ENCODE data around the gene RASAL2. TPM values are rescaled to one million over a fixed set of nuclear protein-coding genes. Genes with fewer than 3 reads are reported as not detected.

RASAL2 gene
- polyA plus RNA-seq, 3 donors, result 18.5 to 21.8 (median 19.9) TPM

DNA sequence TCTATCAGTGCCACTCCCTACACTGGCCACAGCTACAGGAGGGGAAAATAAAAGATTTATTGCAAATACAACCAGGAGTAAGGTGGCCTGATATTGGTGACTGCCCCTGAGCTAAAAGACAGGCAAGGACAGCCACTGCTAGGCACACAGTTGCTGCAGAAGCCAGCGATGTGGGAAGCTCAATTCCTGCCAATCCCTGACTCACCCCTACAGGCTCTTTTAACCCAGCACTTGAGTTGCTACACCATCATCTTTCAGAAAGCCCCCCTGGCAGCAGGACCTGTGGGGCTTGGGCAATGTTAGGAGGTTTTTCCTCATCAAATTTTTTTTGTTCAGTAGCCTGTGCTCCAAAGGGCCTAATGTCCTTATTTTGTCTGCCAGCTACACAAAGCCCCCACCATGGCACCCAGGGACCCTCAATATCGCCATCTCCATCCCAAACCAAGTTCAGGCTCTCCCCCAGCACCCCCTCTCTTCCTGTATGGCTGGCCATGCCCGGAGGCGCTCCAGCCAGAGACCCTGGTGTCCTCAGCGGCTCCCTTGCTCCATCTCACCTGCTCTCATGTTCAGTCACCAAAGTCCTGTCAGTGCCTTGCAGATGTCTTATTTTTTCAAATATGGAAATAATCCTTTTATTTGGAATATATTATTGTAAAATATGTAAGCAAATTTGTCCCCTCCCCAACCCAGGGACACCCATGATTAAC, 389.5 kb downstream of the RASAL2 start:
- no peak for DNase-seq (ENCODE audit: low read depth in 3 of 3, low spot score in 2 of 3)

DNA sequence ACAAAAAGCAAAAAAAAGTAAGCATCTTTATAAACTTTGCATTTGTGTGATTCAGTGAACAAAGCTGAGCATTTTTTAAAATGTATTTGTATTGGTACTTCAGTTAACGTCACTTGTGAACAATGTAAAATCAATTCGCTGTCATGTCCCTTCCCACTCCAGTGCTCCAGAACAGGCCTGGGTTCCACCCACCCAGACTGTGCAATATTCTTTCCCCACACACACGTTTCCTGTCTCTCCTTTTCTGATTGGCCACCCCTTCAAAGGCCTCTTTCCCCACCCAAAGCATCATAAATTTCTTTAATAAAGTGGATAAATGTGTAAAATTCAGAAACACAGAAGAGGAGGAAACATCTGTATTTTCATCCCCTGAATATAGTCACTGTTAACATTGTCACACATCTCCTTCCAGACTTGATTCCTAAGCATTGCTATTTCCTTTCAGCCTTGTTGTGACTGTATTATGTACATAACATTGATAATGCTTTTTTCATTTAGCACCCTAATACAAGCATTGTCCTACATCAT, 390.9 kb downstream of the RASAL2 start:
- no peak for DNase-seq (ENCODE audit: low read depth in 3 of 3, low spot score in 2 of 3)

DNA sequence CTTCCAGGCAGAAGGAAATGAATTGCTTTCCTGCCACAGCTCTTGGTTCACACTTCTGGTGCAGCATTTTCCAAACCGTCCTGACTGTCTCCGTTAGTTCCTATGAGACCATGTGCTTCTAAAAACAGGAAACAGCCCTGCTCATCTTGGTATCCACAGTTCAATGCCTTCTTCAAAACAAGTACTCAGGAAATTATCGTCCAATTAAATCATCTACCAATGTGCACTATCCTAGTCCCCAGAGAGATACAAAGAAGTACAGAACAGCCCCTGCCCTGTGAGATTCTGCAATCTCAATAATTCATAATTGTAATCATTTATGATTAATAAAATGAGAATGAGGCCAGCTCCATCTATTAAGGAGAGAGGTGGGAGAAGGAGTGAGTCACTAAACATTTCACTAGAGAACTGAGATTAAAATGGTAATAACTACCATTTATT, 391.7 kb downstream of the RASAL2 start:
- DNase-seq (ENCODE audit: low read depth in 3 of 3, low spot score in 2 of 3), result no peak

DNA sequence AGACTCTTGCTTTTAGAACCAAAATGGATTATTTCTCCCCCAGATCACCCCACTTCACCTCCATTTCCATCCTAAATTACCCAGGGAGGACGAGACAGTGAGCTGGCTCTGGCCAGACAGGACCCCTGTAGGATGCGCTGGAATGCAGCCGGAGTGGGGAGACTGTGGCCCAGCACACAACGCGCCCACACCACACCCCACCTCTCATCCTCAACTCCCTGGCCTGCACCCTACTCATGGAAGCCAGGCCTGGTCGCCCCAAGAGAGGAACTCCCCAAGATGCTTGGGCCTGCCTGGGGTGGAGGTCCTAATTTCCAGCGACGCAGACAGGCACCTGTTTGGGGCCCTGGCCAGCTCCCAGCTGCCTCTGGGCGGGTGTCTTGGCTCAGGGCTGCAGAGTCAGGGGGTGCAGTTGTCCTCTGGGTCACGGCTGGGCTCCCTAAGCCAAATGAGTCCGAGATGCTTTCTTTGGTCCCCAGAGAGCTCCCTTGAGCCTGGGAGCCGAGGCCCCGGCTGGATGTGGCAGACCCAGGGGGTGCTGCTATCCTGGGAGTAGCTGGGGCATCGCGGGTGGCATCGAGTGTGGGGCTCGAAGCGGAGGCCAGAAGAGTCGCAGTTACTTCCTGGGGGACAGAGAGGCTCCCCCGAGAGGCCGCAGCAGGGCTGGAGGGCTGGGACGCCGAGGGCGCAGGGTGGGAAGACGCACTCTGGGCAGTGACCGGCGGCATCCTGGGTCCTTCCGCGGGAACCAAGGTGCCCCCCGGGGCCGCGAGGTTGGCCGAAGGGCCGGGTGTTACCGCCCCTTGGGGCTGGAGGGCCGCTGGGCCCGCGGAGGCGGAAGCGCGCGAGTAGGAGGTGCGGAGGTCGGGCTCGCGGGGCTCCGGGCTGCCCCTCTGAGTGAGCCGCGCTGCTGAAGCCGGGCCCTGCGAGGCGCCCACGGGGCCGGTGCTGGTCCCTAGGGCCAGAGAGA, 392.5 kb downstream of the RASAL2 start:
- DNase-seq (ENCODE audit: low read depth in 3 of 3, low spot score in 2 of 3), result no peak

DNA sequence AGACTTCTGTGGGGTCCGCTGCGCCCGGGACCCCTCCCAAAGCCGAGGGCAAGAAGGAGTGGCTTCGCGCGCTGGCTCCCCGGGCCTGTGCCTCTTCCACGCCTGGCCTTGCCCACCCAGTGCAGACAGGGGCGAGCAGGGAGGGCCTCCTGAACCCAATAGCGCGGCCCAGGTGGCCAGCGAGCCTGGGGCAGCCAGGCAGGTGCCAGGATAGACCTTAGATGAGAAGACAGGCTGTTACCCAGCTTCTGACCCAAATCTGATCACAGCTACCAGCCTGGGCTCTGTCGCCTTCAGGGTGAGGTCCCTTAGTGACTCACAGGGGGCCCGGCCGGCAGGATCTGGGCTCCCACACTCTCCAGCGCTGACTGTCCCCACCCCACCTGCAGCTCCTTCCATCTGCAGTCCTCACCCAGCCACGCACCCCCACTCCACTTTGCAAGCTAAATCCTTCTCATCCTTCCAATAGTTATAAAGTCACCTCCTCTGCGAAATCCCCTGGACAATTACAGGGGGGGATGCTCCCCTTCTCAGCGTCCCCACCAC, 393.2 kb downstream of the RASAL2 start:
- DNase-seq (ENCODE audit: low read depth in 3 of 3, low spot score in 2 of 3), result no peak

DNA sequence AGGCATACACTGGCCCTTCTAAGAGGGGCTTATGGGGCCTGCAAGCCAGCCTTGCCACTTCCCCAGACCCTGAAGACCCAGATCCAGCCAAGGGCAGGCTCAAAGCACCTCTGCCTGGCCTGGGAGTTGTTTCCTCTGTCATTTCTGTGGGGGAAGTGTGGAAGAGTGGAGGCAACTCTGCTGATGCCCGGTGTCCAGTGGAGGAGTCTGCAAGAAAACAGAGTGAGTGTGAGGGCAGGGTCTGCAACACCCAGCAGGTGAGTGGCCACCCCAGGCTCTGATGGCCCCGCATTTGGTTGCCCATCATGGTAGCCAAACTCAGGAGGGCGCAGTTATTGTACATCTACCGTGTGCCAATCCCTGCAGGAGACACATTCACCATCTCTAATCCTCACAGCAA, 394.5 kb downstream of the RASAL2 start:
- DNase-seq (ENCODE audit: low read depth in 3 of 3, low spot score in 2 of 3), result no peak

DNA sequence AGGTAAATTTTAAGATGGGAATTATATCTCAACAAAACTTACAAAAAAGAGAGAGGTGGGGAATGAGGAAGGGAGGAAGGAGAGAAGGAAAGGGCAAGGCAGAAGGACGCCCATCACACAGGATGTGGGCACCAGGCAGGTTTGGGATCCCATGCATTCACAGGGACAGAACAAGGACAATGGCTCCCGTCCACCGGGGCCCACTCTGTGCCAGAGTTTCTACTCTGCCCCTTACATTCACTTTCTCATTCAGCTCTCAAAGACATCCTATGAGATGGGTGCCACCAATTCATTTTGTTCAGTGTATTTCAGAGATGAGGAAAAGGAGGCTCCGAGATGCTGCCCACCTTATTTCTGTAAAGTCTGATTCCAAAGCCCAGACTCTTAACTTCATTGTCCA, 395.5 kb downstream of the RASAL2 start:
- no peak for DNase-seq (ENCODE audit: low read depth in 3 of 3, low spot score in 2 of 3)

DNA sequence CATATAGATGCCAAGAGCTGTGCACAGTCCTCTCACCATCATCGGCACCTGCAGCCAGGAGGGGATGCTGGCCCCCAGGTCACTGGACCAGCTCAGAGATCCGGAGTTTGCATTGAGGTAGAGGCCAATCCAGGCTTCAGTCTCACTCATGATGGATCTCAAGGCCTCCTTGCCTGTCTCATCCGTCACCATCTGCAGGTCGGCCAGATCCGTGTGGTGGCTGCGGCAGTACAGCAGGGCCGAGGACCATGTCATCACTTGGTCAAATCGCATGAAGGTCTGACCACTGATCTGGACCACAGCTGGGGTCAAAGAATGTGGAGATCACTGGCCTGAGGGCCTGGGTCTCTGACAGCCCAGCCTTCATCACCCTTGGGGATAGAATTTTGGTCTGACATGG, 396.2 kb downstream of the RASAL2 start:
- no peak for DNase-seq (ENCODE audit: low read depth in 3 of 3, low spot score in 2 of 3)

DNA sequence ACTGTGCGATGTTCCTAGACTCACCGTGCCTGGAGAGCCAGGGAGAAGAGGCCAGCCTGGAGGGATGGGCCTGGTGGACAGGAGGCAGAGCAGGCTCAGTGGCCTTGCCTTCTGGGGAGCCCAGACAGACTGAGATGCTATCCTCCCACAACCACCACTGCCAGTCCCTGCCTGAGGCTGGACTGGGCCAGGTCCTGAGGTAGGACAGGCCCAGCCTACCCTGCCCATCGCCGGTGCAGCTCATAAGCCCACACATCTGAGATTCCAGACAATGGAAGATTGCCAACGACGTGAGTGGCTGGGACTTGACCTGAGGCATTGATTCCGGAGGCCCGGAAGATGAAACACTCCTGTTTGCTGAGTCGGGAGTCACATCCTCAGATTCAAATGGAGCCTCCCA, 397.1 kb downstream of the RASAL2 start:
- DNase-seq (ENCODE audit: low read depth in 3 of 3, low spot score in 2 of 3), result no peak

DNA sequence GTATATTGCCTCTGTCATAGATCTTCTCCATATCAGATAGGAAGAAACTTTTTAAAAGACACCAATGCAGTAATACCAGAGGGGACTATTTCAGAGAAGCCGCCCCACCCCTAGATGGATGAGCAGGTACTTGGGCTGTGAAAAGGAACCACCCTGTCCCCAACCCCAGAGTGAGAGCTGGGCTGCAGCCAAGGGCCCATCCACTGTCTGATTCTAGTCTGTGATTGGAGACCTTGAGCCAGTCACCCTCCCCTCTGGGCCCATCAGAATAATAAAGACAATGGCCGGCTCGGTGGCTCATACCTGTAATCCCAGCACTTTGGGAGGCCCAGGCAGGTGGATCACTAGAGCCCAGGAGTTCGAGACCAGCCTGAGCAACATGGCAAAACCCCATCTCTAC, 397.8 kb downstream of the RASAL2 start:
- no peak for DNase-seq (ENCODE audit: low read depth in 3 of 3, low spot score in 2 of 3)

DNA sequence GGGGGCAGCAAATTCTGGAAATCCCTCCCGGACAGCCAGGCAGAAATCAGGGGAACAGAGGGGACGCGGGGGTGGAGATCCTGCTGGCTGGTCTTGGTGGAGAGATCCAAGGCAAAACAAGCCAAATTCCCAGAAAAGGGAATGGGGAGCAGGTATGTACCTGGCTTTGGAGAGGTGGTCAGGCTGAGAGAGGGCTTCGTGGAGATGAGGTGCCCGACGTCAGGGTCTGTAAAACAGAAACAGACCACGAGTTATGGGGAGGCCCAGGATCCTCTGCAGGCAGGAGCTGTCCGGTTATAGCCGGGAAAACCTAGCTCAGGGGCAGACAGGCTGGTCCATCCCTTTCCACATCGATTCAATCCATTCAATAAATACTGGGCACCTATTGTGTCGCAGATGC, 398.4 kb downstream of the RASAL2 start:
- DNase-seq (ENCODE audit: low read depth in 3 of 3, low spot score in 2 of 3), result no peak

DNA sequence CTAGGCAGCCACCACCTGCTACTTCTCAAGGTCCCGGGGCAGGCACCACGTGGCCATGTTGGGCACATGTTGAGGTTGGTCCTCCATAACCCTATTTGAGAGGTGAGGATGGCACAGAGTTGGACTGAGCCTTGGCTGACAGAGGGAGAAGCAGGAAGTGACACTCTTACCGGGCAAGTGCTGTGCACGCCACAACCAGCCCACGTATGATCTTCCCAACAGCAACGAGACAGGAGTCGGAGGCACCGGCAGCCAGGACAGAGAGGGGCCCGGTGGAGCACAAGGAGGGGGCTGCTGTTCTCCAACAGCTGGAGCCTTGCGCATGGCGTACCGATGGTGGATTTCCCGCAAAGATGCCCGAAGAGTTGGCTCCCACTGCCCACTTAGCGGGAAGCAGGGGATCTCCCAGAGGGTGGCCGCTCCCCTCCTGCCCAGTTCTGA, 399.4 kb downstream of the RASAL2 start:
- no peak for DNase-seq (ENCODE audit: low read depth in 3 of 3, low spot score in 2 of 3)

DNA sequence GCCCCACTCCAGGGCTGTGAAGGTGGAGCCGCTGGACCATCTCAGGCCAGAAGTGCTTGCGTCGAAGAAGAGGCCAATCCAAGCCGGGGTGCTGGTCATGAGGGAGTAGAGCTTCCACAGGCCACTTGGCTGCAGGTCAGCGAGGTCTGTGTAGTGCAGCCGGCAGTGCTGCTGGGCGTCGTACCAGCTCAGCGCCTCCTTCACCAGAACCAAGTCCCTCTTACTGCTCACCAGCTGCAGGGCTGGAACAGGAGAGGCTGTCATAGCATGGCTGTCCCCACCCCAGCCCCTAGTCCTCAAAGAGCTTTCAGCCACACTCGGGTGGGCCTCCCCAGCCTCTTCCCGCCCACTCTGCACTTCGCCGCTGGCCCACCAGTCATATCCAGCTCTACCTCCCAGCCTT, 400.7 kb downstream of the RASAL2 start:
- no peak for DNase-seq (ENCODE audit: low read depth in 3 of 3, low spot score in 2 of 3)

DNA sequence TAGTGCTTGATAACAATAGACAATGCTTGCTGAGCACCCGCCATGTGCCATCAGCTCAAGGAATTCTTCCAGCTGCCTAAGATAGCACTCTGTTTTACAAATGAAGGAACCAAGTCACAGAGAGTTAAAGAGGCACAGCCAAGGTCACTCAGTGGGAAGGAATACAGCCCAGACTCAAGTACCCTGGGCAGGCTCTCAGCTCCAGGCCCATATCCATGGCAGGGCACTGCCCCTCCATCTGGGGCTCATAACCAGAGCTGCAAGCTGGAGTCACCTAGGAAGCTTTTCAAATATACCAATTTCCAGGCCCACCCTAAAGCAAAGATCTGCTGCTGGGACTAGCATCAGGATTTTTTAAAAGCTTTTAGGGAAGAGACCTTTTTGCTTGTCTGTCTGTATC, 401.3 kb downstream of the RASAL2 start:
- no peak for DNase-seq (ENCODE audit: low read depth in 3 of 3, low spot score in 2 of 3)

DNA sequence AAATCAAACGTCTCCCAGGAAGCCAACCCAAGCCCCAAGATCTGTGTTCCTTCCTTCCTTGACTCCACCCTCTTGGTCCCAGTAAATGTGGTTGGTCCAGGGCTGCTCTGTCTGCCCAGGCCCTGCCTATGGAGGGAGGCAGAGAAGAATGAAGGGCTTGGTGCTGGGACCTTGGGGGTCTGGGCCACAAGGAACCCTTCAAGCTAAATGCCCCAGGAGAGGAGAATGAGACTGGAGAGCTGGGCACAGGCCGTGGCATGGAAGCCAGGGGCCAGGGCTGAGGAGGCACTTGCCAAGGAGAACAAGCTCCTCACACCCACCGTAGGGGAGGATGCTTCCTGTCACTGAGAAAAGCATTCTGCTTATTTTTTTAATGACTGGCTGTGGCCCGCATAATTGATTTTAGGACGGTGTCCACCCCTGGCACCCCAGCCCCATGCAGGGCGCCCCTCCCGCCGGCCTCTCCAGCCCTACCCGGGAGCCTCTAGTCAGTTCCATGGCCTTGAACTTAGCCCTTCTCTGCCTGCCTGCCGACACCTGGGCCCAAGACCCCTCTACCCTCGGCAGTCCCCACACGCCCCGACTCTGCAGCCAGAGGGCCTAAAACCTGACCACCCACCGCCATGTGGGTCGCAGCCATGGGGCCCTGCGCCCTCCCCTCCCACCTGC, 402.0 kb downstream of the RASAL2 start:
- no peak for DNase-seq (ENCODE audit: low read depth in 3 of 3, low spot score in 2 of 3)

DNA sequence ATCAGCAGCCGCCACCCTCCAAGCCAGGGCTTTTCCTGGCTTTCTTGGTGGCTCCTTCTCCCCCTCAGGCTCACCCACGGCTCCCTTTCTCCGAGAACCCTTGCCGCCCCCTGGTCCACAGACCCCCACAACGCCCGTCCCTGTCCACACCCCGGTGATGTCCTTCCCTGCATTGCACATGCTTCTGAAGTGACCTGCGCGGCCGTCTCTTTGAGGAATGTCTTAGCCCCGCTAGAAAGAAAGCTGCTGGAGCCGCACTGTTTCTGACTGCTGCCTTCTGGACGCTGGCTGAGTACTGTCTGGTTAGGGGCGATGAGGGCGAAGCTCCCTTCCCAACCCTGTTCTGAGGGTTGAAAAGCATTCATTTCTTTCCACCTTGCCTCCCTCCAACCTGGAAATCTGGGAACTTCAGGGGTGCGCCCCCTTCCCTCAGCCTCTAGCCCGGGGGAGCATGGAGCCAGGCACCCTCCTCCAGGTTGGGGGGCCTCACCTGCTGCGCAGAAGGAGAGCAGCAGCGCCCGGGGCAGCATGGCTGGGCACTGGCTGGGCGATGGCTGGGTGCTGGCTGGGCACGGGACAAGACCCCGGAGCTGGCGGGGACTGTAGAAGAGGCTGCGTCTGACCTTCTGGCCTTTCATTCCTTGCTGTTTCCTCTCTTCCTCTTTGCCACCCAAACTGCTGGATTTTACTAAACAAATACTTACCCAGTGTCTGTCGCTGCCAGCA, 402.7 kb downstream of the RASAL2 start, which contains the start of gene CLEC20A:
CLEC20A (minus strand) TSS at position 555 of the 726 bp plus-strand sequence; CDS start at position 530, 25 bp downstream.
- DNase-seq (ENCODE audit: low read depth in 3 of 3, low spot score in 2 of 3), result no peak

DNA sequence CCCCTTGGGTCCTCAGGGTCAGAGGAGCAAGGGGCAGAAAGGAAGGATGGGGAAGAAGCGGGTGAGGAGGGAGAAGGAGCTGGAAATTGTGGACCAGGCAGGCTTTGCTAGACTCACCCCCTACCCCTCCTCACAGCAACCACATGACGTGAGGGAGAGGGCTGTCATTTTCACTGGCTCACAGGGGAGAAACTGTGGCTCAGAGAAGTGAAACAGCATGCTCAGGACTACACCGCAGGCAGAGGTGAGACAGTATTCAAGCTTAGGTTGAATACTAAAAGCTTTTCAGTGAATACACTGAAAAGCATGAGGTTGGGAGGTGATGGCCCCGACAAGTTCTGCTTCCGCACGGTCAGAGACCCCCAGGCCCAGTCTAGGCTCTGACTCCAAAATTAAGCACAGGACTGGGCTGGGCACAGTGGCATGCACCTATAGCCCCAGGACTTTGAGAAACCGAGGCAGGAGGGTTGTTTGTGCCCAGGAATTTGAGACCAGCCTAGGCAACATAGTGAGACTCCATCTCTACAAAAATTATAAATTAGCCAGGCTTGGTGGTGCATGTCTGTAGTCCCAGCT, 404.1 kb downstream of the RASAL2 start:
- DNase-seq (ENCODE audit: low read depth in 3 of 3, low spot score in 2 of 3), result no peak

DNA sequence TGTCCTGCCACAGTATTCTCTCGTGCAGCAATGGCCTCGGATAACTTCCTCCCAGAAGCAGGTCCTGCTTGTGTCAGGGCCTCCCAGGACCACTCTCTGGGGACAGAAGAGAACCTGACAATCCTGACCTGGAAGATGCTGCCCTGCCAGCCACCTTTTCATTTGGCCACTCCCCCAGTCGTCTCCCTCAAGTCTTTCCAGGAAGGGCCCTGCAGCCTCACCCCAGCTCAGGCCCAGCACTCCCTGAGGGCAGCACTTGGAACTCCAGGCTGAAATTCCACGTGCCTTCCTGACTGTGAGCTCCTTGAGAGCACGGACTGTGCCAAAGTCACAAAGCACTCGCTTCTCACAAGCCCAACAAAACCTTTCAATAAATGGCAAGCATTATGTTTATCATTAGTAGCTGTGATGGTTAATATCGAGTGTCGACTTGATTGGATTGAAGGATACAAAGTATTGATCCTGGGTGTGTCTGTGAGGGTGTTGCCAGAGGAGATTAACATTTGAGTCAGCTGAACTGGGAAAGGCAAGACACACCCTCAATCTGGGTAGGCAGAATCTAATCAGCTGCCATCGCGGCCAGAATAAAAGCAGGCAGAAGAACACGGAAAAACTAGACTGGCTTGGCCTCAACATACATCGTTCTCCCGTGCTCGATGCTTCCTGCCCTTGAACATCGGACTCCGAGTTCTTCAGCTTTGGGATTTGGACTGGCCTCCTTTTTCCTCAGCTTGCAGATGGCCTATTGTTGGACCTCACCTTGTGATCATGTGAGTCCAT, 405.2 kb downstream of the RASAL2 start:
- DNase-seq (ENCODE audit: low read depth in 3 of 3, low spot score in 2 of 3), result no peak
